ENCODE results near the gene ACLY.
"Not testable (repeated sequence)": the region's sequence is repeated elsewhere in the genome, so short reads cannot be mapped to it uniquely, and the experiment has no call there.

ACLY gene

GRCh38 chr17:41835800-41836549 is 82.8 kb downstream of the ACLY start, which contains the start of gene NT5C3B:
TSS of gene NT5C3B (minus strand) at chr17:41836232. CDS start at chr17:41836193, 39 bp downstream.
- peak in 1 of 2 donors; percentile 52 for DNase-seq (ENCODE audit: low read depth in 2 of 2)

GRCh38 chr17:41835214-41835799 is 83.4 kb downstream of the ACLY start:
- DNase-seq (ENCODE audit: low read depth in 2 of 2): no peak

- not testable (repeated sequence) for DNase-seq (ENCODE audit: low read depth in 2 of 2)
Measured at GRCh38 chr17:41829961-41830360, 88.8 kb downstream of the ACLY start.

- no peak for DNase-seq (ENCODE audit: low read depth in 2 of 2)
Measured at GRCh38 chr17:41825175-41825845, 93.4 kb downstream of the ACLY start.

GRCh38 chr17:41824086-41824485 is 94.7 kb downstream of the ACLY start:
- no peak for DNase-seq (ENCODE audit: low read depth in 2 of 2)

- no peak for DNase-seq (ENCODE audit: low read depth in 2 of 2)
Measured at GRCh38 chr17:41823580-41823979, 95.2 kb downstream of the ACLY start.

- DNase-seq (ENCODE audit: low read depth in 2 of 2): no peak
Measured at GRCh38 chr17:41823141-41823524, 95.6 kb downstream of the ACLY start.

- DNase-seq (ENCODE audit: low read depth in 2 of 2): no peak
Measured at GRCh38 chr17:41822216-41823140, 96.3 kb downstream of the ACLY start.

GRCh38 chr17:41821776-41822175 is 97.0 kb downstream of the ACLY start:
- no peak for DNase-seq (ENCODE audit: low read depth in 2 of 2)

GRCh38 chr17:41818024-41818423 is 100.7 kb downstream of the ACLY start:
- no peak for DNase-seq (ENCODE audit: low read depth in 2 of 2)

Data from stimulated activated CD8-positive, alpha-beta memory T cell treated with anti-CD3 and anti-CD28 coated beads, Interleukin-7, amount 100 ng/mL, for 4 hours (primary cell).